Measurements from ENCODE around the gene GHRH.

Gene GHRH

GRCh38 chr20:37290158-37290810 is 28.7 kb upstream of the GHRH start:
- no peak for DNase-seq

- no peak for DNase-seq
Observed at GRCh38 chr20:37288091-37288490, 26.5 kb upstream of the GHRH start.

GRCh38 chr20:37285664-37286374 is 24.2 kb upstream of the GHRH start:
- DNase-seq: no peak

- DNase-seq: no peak
Observed at GRCh38 chr20:37284691-37285161, 23.1 kb upstream of the GHRH start.

GRCh38 chr20:37283530-37284195 is 22.0 kb upstream of the GHRH start:
- no peak for DNase-seq

GRCh38 chr20:37282556-37282955 is 20.9 kb upstream of the GHRH start:
- DNase-seq: no peak

- DNase-seq: no peak
Observed at GRCh38 chr20:37280403-37280802, 18.8 kb upstream of the GHRH start.

GRCh38 chr20:37279820-37280219 is 18.2 kb upstream of the GHRH start:
- DNase-seq: no peak

GRCh38 chr20:37278966-37279590 is 17.5 kb upstream of the GHRH start:
- DNase-seq: no peak

GRCh38 chr20:37277253-37277593 is 15.6 kb upstream of the GHRH start:
- no peak for DNase-seq

- DNase-seq: no peak
Observed at GRCh38 chr20:37276494-37277252, 15.1 kb upstream of the GHRH start.

- no peak for DNase-seq
Observed at GRCh38 chr20:37274851-37275524, 13.4 kb upstream of the GHRH start.

GRCh38 chr20:37273988-37274387 is 12.4 kb upstream of the GHRH start:
- no peak for DNase-seq

GRCh38 chr20:37271421-37271768 is 9.8 kb upstream of the GHRH start:
- no peak for DNase-seq

GRCh38 chr20:37270576-37271420 is 9.2 kb upstream of the GHRH start:
- DNase-seq: no peak

GRCh38 chr20:37267667-37268313 is 6.2 kb upstream of the GHRH start:
- DNase-seq: no peak

GRCh38 chr20:37266940-37267666 is 5.5 kb upstream of the GHRH start:
- no peak for DNase-seq

- DNase-seq: no peak
Observed at GRCh38 chr20:37265152-37265551, 3.5 kb upstream of the GHRH start.

GRCh38 chr20:37263686-37264085 is 2.1 kb upstream of the GHRH start:
- no peak for DNase-seq

- no peak for DNase-seq
Observed at GRCh38 chr20:37262505-37262904, 891 bp upstream of the GHRH start.
